Lung (tissue), 12 donors: ENCODE data around the gene EPG5. TPM values are rescaled to one million over a fixed set of nuclear protein-coding genes. Genes with fewer than 3 reads are reported as not detected.

Experiments used
- ATAC-seq: fragments of 200-7000 bp; cut with Tn5 transposase; one replicate; pipeline ENCODE4 v1.9.1; 2020; ENCODE audit warnings: moderate number of reproducible peaks; ENCODE audit not compliant: insufficient read depth, low FRiP score
- DNase-seq, 3 donors: peaks; one replicate each; pipeline ENCODE4 v3.0.0-alpha.2; 2013 to 2017
- H3K27ac ChIP-seq, 2 donors: one replicate each; pipeline ENCODE4 v1.5.1; 2013; ENCODE audit warnings: mild to moderate bottlenecking in 2 of 2, moderate library complexity in 2 of 2, control low read depth in 1 of 2, inconsistent platforms in 1 of 2, low read depth in 1 of 2, low read length in 1 of 2
- H3K27me3 ChIP-seq, 3 donors: one replicate each; pipeline ENCODE4 v1.5.1; 2013; ENCODE audit warnings: low read length in 2 of 3; ENCODE audit not compliant: control insufficient read depth in 3 of 3, insufficient read depth in 3 of 3
- H3K36me3 ChIP-seq, 4 donors: one replicate each; pipeline ENCODE4 v1.5.1; 2013; ENCODE audit warnings: low read length in 4 of 4, mild to moderate bottlenecking in 1 of 4, moderate library complexity in 1 of 4; ENCODE audit not compliant: control insufficient read depth in 4 of 4, insufficient read depth in 4 of 4
- H3K4me1 ChIP-seq, 5 donors: one replicate each; pipeline ENCODE4 v1.5.1; 2013; ENCODE audit warnings: low read length in 5 of 5, mild to moderate bottlenecking in 2 of 5, moderate library complexity in 1 of 5; ENCODE audit not compliant: control insufficient read depth in 5 of 5, insufficient read depth in 5 of 5
- H3K4me3 ChIP-seq: one replicate; pipeline ENCODE4 v1.5.1; 2013; ENCODE audit warnings: mild to moderate bottlenecking, control low read depth, moderate library complexity
- H3K9ac ChIP-seq, 2 donors: one replicate each; pipeline ENCODE4 v1.5.1; 2013; ENCODE audit warnings: low read length in 2 of 2, control low read depth in 1 of 2; ENCODE audit not compliant: insufficient read depth in 1 of 2
- H3K9me3 ChIP-seq, 4 donors: one replicate each; pipeline ENCODE4 v1.5.1; 2013; ENCODE audit warnings: low read length in 3 of 4, mild to moderate bottlenecking in 1 of 4, moderate library complexity in 1 of 4; ENCODE audit not compliant: control insufficient read depth in 4 of 4, insufficient read depth in 3 of 4
- CTCF ChIP-seq: IDR thresholded peaks from 2 replicates; pipeline ENCODE4 v1.5.1; 2012; ENCODE audit warnings: mild to moderate bottlenecking; ENCODE audit errors: control extremely low read depth, extremely low read depth
- WGBS, 2 donors: extraction: QIAGEN DNeasy Blood & Tissue Kit; methylation state at CpG; one replicate each; pipeline ENCODE4 v1.1.7; 2013; 5-methylcytosine and 5-hydroxymethylcytosine counted together
- polyA plus RNA-seq, 2 donors: library from polyadenylated mRNA; stranded (reverse); fragments of 200-250 nt; gene quantifications; one replicate each; pipeline ENCODE4 v1.2.1, GENCODE V29; 2013
- total RNA-seq, 2 donors: library from RNA; depleted of rRNA in 1 of 2; stranded (reverse); fragments of >200 nt in 1 of 2; gene quantifications; one replicate each; pipeline ENCODE4 v1.2.1, GENCODE V29; 2014 to 2021
- donor health status: control.
- donor health status: control.
- donor health status: Bipolar disorder and iron deficiency.
- donor health status: healthy.
- donor health status: DM: yes; HTN: yes; CAD: no.

EPG5 gene
- total and polyA plus RNA-seq, 4 donors = 7.0 to 64.5 (median 20.9) TPM

GRCh38 chr18:45901654-45902210 is 65.4 kb downstream of the EPG5 start:
- H3K4me3 ChIP-seq = no peak overlapping the region
- DNase-seq = no peak
- no peak for TF ChIP-seq CTCF
- peaks cover 32 to 46% (median 39%) of the 10 kb centered on the region in 4 donors for H3K36me3 ChIP-seq
- H3K9me3 ChIP-seq = no peaks in the 10 kb centered on the region
- WGBS, 2 donors = 95 to 100% methylated on average over 1 of the region's 1 CpG
- H3K27ac ChIP-seq = no peak overlapping the region
- no peak overlapping the region for H3K9ac ChIP-seq
- no peaks in the 10 kb centered on the region for H3K27me3 ChIP-seq
- H3K4me1 ChIP-seq = no peaks in the 10 kb centered on the region
- ATAC-seq = no peak

DNA sequence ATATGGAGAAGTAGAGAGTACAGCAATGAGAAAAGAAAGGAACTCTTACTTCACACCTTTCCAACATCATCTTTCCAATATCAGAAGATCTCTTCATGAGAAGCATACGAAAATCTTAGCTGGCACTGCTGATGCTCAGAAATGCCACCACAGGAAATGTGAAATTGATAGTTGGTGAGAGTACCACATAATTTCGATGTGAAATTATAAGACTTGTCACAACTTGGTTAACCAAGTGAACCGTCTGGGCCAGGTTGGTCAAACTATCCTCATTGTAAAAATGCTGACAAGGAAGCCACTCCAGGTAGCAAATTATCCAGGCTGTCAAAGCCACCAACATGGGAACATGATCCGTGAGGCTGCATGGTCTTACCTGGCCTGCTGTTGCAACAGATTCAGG is 66.5 kb downstream of the EPG5 start:
- ATAC-seq = no peak
- TF ChIP-seq CTCF = no peak
- Histone ChIP-seq H3K9ac (no peak overlapping the region), H3K36me3 (peaks cover 30 to 44% (median 39%) of the 10 kb centered on the region in 4 donors), H3K4me3 (no peak overlapping the region), H3K27ac (no peak overlapping the region), H3K4me1 (no peaks in the 10 kb centered on the region), H3K27me3 (no peaks in the 10 kb centered on the region), H3K9me3 (no peaks in the 10 kb centered on the region)
- 75 to 84% methylated on average over 4 of the region's 4 CpGs for WGBS, 2 donors
- DNase-seq = no peak

DNA sequence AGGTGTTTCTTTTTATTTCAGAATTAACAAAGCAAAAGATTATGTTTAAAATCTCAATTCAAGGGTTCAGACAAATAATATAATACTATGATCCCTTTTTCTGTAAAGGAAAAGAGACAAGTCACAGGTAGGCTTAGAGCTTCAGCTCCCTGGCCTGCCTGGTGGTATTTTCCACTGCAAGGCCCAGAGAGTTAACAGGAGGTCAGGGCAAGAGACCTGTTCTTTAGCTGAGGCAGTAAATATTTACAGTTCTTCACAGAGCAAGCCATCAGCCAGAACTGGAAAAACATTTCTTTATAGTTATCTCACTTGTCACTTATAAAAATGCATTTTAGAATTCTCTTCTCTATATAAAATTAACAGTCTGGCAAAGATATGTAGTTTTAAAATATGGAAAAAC is 70.1 kb downstream of the EPG5 start:
- Histone ChIP-seq H3K9ac (no peak overlapping the region), H3K9me3 (no peaks in the 10 kb centered on the region), H3K4me1 (no peaks in the 10 kb centered on the region), H3K27ac (no peak overlapping the region), H3K4me3 (no peak overlapping the region), H3K36me3 (peaks cover 23 to 34% (median 29%) of the 10 kb centered on the region in 4 donors), H3K27me3 (no peaks in the 10 kb centered on the region)
- no peak for TF ChIP-seq CTCF
- DNase-seq (no peak), ATAC-seq (no peak)

GRCh38 chr18:45896452-45896851 is 70.7 kb downstream of the EPG5 start:
- peaks cover 18 to 28% (median 26%) of the 10 kb centered on the region in 4 donors for H3K36me3 ChIP-seq
- H3K27me3 ChIP-seq = no peaks in the 10 kb centered on the region
- WGBS, 2 donors = 91 to 98% methylated on average over 7 of the region's 7 CpGs
- no peak overlapping the region for H3K4me3 ChIP-seq
- H3K9ac ChIP-seq = no peak overlapping the region
- DNase-seq (no peak), ATAC-seq (no peak)
- H3K4me1 ChIP-seq = no peaks in the 10 kb centered on the region
- TF ChIP-seq CTCF = no peak
- no peak overlapping the region for H3K27ac ChIP-seq
- no peaks in the 10 kb centered on the region for H3K9me3 ChIP-seq
